ENCODE data around the gene CLEC4F.

The CLEC4F gene

DNA sequence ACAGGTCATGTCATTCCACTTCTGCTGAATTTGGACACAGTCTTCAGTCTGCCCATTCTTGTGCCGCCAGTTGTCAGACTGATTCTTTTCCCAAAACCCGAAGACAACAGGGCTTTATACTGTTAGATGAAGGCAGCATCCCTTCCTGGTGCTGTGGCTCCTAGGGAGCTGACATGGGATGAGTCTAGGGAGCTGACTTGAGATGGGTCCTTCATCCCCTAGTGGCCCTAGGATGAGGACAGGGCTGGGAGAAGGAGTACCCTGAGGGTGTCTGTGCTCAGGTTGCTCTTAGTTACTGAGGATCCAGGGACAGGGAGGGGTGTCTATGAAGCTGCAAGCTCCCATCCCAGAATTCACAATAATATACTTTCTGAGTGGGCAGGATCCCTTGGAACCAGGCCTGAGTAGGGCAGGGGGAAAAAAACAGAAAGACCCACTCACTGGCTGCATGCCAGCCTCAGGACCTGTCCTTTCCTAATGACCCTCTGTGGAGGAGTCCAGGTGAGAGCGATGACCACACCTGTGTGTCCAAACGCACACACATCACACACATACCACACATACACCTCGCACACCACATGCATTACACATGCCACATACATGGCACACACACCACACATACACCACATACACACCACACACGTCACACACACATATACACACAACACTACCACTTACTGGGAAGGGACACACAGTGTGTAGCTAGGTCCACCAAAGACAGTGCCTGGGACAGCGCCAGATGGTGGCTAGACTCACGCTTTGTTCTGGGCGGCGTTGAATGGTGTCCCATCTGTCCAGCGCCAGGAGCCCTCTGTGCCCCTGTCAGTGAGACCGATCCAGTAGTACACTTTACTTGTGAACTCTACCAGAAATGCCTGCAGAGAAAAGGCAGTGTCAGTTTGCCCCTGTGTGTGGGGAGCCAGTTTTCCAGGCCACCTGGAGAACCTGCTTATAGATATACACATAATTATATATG, 11.1 kb downstream of the CLEC4F start:
- TF ChIP-seq, protein P1, sequence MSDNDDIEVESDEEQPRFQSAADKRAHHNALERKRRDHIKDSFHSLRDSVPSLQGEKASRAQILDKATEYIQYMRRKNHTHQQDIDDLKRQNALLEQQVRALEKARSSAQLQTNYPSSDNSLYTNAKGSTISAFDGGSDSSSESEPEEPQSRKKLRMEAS (IDR thresholded peaks at IDR 0.05; ENCODE audit: low read depth, low read length): no peak
- TF ChIP-seq MYC (IDR thresholded peaks at IDR 0.05; ENCODE audit: low read depth, low read length) (no peak), POLR2A (IDR thresholded peaks at IDR 0.05; ENCODE audit: extremely low read depth, insufficient read length) (no peak)
- TF ChIP-seq, protein P2, sequence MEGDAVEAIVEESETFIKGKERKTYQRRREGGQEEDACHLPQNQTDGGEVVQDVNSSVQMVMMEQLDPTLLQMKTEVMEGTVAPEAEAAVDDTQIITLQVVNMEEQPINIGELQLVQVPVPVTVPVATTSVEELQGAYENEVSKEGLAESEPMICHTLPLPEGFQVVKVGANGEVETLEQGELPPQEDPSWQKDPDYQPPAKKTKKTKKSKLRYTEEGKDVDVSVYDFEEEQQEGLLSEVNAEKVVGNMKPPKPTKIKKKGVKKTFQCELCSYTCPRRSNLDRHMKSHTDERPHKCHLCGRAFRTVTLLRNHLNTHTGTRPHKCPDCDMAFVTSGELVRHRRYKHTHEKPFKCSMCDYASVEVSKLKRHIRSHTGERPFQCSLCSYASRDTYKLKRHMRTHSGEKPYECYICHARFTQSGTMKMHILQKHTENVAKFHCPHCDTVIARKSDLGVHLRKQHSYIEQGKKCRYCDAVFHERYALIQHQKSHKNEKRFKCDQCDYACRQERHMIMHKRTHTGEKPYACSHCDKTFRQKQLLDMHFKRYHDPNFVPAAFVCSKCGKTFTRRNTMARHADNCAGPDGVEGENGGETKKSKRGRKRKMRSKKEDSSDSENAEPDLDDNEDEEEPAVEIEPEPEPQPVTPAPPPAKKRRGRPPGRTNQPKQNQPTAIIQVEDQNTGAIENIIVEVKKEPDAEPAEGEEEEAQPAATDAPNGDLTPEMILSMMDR (IDR thresholded peaks at IDR 0.05; ENCODE audit: low read depth, low read length): no peak
- DNase-seq (ENCODE audit: low read depth): no peak
- no peak overlapping the region for H3K4me3 ChIP-seq (ENCODE audit: low read depth, low read length)

DNA sequence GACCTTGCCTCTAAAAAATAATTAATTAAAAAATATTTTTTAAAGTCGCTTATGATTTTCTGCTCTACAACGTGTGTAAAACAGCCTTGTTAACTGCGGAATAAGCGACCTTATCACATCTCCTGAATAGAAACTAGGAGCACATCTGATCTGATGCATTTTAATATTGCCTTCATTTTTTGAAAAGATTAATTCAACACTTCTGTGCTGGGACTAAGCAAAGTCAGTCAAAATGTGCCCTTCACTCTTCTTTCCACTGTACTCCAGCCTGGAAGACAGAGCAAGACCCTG, 12.6 kb downstream of the CLEC4F start:
- no peak for DNase-seq (ENCODE audit: low read depth)
- no peak overlapping the region for H3K4me3 ChIP-seq (ENCODE audit: low read depth, low read length)
- TF ChIP-seq, protein P2 (IDR thresholded peaks at IDR 0.05; ENCODE audit: low read depth, low read length): no peak
- TF ChIP-seq POLR2A (IDR thresholded peaks at IDR 0.05; ENCODE audit: extremely low read depth, insufficient read length) (no peak), MYC (IDR thresholded peaks at IDR 0.05; ENCODE audit: low read depth, low read length) (no peak)
- TF ChIP-seq, protein P1 (IDR thresholded peaks at IDR 0.05; ENCODE audit: low read depth, low read length): no peak

DNA sequence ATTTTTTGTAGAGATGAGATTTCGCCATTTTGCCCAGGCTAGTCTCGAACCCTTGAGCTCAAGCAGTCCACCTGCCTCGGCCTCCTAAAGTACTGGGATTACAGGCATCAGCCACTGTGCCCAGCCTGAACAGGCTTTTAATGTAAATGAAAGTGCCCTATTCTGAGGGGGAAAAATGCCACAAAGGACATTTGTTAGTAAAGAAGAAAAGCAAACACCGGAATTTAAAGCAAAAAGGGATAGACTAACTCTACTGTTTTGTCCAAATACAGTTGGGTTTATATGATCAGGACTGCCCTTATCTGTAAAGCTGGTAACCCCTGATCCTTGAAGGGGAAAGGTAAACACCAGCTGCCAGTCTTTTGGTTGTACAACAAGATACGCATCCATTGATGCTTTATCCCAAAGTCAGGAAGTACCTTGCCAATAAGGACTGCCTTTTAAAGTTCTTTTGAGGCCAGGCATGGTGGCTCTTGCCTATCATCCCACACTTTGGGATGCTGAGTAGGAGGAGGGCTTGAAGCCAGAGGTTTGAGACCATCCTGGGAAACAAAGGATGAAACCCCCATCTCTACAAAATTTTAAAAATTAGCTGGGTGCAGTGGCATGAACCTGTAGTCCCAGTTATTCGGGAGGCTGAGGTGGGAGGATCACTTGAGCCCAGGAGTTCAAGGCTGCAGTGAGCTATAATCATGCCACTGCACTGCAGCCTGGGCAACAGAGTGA, 13.1 kb downstream of the CLEC4F start:
- TF ChIP-seq POLR2A (IDR thresholded peaks at IDR 0.05; ENCODE audit: extremely low read depth, insufficient read length) (no peak), MYC (IDR thresholded peaks at IDR 0.05; ENCODE audit: low read depth, low read length) (no peak)
- TF ChIP-seq, protein P2 (IDR thresholded peaks at IDR 0.05; ENCODE audit: low read depth, low read length): no peak
- TF ChIP-seq, protein P1 (IDR thresholded peaks at IDR 0.05; ENCODE audit: low read depth, low read length): no peak
- no peak overlapping the region for H3K4me3 ChIP-seq (ENCODE audit: low read depth, low read length)
- DNase-seq (ENCODE audit: low read depth): no peak

DNA sequence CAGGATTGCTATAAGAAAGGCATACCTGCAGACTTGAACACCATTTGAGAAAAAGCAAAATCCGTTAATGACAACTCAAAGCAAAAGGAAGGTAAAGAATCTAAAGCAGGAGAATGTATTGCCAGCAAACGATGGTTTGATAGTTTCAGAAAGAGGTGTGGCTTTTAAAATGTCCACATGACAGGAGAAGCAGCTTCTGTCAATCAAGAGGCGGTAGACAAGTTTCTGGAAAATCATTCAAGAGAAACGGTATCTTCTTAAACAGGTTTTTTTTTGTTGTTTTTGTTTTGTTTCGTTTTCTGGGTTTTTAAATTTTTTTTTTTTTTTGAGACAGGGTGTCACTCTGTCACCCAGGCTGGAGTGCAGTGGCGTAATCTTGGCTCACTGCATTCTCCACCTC, 13.8 kb downstream of the CLEC4F start:
- no peak overlapping the region for H3K4me3 ChIP-seq (ENCODE audit: low read depth, low read length)
- TF ChIP-seq POLR2A (IDR thresholded peaks at IDR 0.05; ENCODE audit: extremely low read depth, insufficient read length): no peak
- TF ChIP-seq, protein P2 (IDR thresholded peaks at IDR 0.05; ENCODE audit: low read depth, low read length): no peak
- TF ChIP-seq, protein P1 (IDR thresholded peaks at IDR 0.05; ENCODE audit: low read depth, low read length): no peak
- no peak for DNase-seq (ENCODE audit: low read depth)

DNA sequence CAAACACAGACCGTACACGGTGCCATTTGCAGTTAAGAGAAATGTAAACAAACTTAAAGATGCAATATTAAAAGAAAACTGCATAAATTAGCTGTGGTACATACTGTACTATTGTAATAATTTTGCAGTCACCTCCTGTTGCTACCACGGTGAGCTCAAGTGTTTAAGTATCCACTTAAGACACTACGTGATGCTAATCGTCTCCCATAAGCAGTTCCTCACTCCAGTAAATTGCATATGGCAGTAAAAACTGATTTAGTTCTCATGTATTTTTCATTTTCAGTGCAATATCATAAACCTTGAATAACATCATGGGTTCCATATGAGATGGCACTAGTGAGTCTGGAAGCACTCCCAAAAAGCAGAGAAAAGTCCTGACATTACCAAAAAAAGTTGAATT, 14.4 kb downstream of the CLEC4F start:
- TF ChIP-seq POLR2A (IDR thresholded peaks at IDR 0.05; ENCODE audit: extremely low read depth, insufficient read length) (no peak), MYC (IDR thresholded peaks at IDR 0.05; ENCODE audit: low read depth, low read length) (no peak)
- TF ChIP-seq, protein P2 (IDR thresholded peaks at IDR 0.05; ENCODE audit: low read depth, low read length): no peak
- TF ChIP-seq, protein P1 (IDR thresholded peaks at IDR 0.05; ENCODE audit: low read depth, low read length): no peak
- H3K4me3 ChIP-seq (ENCODE audit: low read depth, low read length): no peak overlapping the region
- no peak for DNase-seq (ENCODE audit: low read depth)
